ENCODE measurements around the gene TTBK2. TPM values are rescaled to one million over a fixed set of nuclear protein-coding genes. Genes with fewer than 3 reads are reported as not detected.

The TTBK2 gene
- total RNA-seq, 1 experiment from 2014 or later = 10.6 TPM

GRCh38 chr15:42727750-42728381 lies 192.7 kb downstream of the TTBK2 start:
- Histone ChIP-seq H3K18ac (ENCODE audit: insufficient read length, low read depth, low read length) (no peak overlapping the region), H3K23me2 (ENCODE audit: insufficient read length, low read depth, low read length, poor library complexity, severe bottlenecking) (no peaks in the 10 kb centered on the region), H3K9me3 (ENCODE audit: control insufficient read depth, low read depth, low read length) (no peaks in the 10 kb centered on the region), H4K20me1 (ENCODE audit: control insufficient read depth, insufficient read depth, insufficient read length) (no peaks in the 10 kb centered on the region), H2BK20ac (ENCODE audit: low read depth, low read length, poor library complexity, severe bottlenecking) (no peak overlapping the region), H3K23ac (ENCODE audit: insufficient read length, low read depth, low read length) (no peak overlapping the region), H2BK15ac (ENCODE audit: low read depth, low read length) (no peak overlapping the region), H3K4me2 (ENCODE audit: insufficient read depth, insufficient read length, low read length) (no peak overlapping the region), H3K4ac (ENCODE audit: low read depth, low read length) (no peak overlapping the region), H3K79me2 (ENCODE audit: insufficient read depth, low read length) (no peaks in the 10 kb centered on the region), H2BK120ac (ENCODE audit: low read depth, low read length, poor library complexity, severe bottlenecking) (no peak overlapping the region), H3K4me1 (ENCODE audit: insufficient read depth, low read length) (no peaks in the 10 kb centered on the region), H3K27ac (ENCODE audit: insufficient read length, low read depth, low read length) (no peak overlapping the region), H3K79me1 (ENCODE audit: insufficient read depth, low read depth, low read length, poor library complexity, severe bottlenecking) (no peaks in the 10 kb centered on the region), H3T11ph (ENCODE audit: low read length) (no peak overlapping the region), H4K5ac (ENCODE audit: insufficient read length, low read depth, low read length) (no peak overlapping the region), H3K14ac (ENCODE audit: insufficient read depth, low read length) (no peak overlapping the region), H4K91ac (ENCODE audit: insufficient read length, low read depth, low read length) (no peak overlapping the region), H2AK5ac (ENCODE audit: insufficient read length, low read length) (no peak overlapping the region), H3K27me3 (ENCODE audit: insufficient read depth, low read length) (no peaks in the 10 kb centered on the region), H2AFZ (ENCODE audit: low read length) (no peak overlapping the region), H2BK12ac (ENCODE audit: insufficient read length, low read depth, low read length) (no peak overlapping the region), H3K9ac (ENCODE audit: extremely low read depth, insufficient read length, low read length) (no peak overlapping the region), H4K8ac (replicated peaks; ENCODE audit: insufficient read length, low read depth, low read length) (no peak overlapping the region), H2BK5ac (ENCODE audit: insufficient read length, low read length) (no peak overlapping the region), H3K56ac (ENCODE audit: insufficient read length, low read depth, low read length) (no peak overlapping the region)
- no CpG with 5 or more reads among the region's 13 CpGs for WGBS (ENCODE audit: extremely low coverage, insufficient read length, low lambda C conversion rate)
- no peak for TF ChIP-seq CTCF (conservative IDR thresholded peaks at IDR 0.05)
- Mint-ChIP-seq H3K4me3 (no peak overlapping the region), H3K9me3 (no peaks in the 10 kb centered on the region), H3K27me3 (ENCODE audit: low read depth) (no peaks in the 10 kb centered on the region), H3K4me1 (peaks cover 5 to 18% of the 10 kb centered on the region in 2 experiments; a peak in 2 of 4 replicates), H3K36me3 (ENCODE audit: insufficient read depth in 1 of 3, low read depth in 3 of 3) (peaks cover 34 to 87% (median 76%) of the 10 kb centered on the region in 3 experiments), H3K27ac (no peak overlapping the region; a peak in 1 of 7 replicates)
- DNase-seq = no peak

Measured in H9 (cell line).